ENCODE results near the gene ARF3. TPM values are rescaled to one million over a fixed set of nuclear protein-coding genes. Genes with fewer than 3 reads are reported as not detected.

ARF3 gene
- total and polyA plus RNA-seq, 2 donors (not counting 1 experiment from before 2014, with no cell fraction given): 31.7 to 77.5 TPM

DNA sequence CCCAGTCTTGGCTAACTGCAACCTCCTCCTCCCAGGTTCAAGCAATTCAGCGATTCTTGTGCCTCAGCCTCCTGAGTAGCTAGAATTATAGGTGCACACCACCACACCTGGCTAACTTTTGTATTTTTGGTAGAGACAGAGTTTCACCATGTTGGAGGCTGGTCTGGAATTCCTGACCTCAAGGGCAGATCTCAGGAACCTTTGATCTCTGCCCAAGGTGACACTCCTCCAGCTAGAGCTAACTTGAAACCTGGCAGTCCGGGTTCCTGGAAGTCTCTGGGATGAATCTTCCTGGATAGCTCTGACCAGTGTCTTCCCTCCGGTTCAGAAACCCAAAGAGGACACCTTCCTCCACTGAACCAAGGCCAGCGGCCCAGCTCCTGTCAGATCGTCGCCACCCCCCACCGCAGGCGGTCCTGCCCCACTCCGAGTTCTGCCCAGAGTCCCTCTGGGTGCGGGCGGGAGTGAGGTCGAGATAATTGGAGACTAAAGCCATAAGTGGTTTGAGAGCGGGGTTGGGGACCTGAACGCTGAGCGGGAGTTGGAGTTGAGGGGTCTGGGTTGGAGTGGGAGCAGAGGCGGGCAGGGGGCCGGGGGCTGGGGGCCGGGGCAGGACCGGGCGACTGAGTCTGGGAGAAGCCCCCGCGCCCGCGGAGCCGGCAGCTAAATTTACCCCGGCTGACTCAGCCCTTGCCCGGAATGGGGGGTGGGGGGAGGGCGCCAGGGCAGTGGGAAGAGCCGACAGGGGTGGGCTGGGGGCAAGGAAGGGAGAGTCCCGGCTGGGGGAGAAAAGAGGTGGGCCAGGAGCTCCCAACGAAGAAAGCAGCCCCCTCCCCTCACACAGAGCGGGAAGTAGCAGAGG is 37.2 kb upstream of the ARF3 start:
- no peak overlapping the region for H3K9ac ChIP-seq (ENCODE audit: low read length)
- peak overlapping the region; percentile 60 for H3K4me2 ChIP-seq (replicated peaks; ENCODE audit: low read depth, low read length, poor library complexity, severe bottlenecking)
- WGBS (ENCODE audit: insufficient coverage): 52% methylated on average over 8 of the region's 32 CpGs
- H3K36me3 ChIP-seq (replicated peaks in 1 of 2; ENCODE audit: control extremely low read depth in 1 of 2, control insufficient read depth in 1 of 2, extremely low read depth in 1 of 2, insufficient read depth in 2 of 2, low read length in 1 of 2): no peaks in the 10 kb centered on the region
- ChIA-PET POLR2A (interaction anchor here (0.6 kb wide), 1 partner anchor 25 kb away, joined by 4 read pairs; no protein-coding TSS in a partner anchor), CTCF (interaction anchor here (0.9 to 6.7 kb wide), 13 partner anchors 11 to 166 kb away, joined by 3 to 61 read pairs (median 3); partner anchors contain the start of genes ARF3, DDX23, FKBP11 and PRKAG1)
- peaks cover 0 to 4% (median 0%) of the 10 kb centered on the region in 3 donors for H3K9me3 ChIP-seq (ENCODE audit: control extremely low read depth in 1 of 3, control insufficient read depth in 2 of 3, insufficient read depth in 1 of 3, low read length in 2 of 3)
- ATAC-seq (ENCODE audit: low read depth) (no peak), DNase-seq (no peak)
- H4K20me1 ChIP-seq (ENCODE audit: control insufficient read depth, insufficient read depth, low read length, poor library complexity, severe bottlenecking): no peaks in the 10 kb centered on the region
- H3K27me3 ChIP-seq (replicated peaks in 1 of 4; ENCODE audit: control extremely low read depth in 1 of 4, control insufficient read depth in 3 of 4, insufficient read depth in 4 of 4, low read length in 3 of 4): peaks cover 0 to 67% (median 30%) of the 10 kb centered on the region in 4 experiments
- no peaks in the 10 kb centered on the region for H3K9me3 Mint-ChIP-seq (ENCODE audit: insufficient read depth)
- H3K4me3 ChIP-seq (ENCODE audit: control extremely low read depth in 1 of 5, extremely low read depth in 1 of 5, insufficient read depth in 1 of 5, low read depth in 2 of 5, low read length in 4 of 5): no peak overlapping the region
- TF ChIP-seq EZH2 (IDR thresholded peaks at IDR 0.05; ENCODE audit: borderline replicate concordance, insufficient read depth, low read depth, low read length, poor library complexity, severe bottlenecking): no peak
- TF ChIP-seq, protein P1, sequence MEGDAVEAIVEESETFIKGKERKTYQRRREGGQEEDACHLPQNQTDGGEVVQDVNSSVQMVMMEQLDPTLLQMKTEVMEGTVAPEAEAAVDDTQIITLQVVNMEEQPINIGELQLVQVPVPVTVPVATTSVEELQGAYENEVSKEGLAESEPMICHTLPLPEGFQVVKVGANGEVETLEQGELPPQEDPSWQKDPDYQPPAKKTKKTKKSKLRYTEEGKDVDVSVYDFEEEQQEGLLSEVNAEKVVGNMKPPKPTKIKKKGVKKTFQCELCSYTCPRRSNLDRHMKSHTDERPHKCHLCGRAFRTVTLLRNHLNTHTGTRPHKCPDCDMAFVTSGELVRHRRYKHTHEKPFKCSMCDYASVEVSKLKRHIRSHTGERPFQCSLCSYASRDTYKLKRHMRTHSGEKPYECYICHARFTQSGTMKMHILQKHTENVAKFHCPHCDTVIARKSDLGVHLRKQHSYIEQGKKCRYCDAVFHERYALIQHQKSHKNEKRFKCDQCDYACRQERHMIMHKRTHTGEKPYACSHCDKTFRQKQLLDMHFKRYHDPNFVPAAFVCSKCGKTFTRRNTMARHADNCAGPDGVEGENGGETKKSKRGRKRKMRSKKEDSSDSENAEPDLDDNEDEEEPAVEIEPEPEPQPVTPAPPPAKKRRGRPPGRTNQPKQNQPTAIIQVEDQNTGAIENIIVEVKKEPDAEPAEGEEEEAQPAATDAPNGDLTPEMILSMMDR (IDR thresholded peaks at IDR 0.05): no peak
- no peaks in the 10 kb centered on the region for H3K79me2 ChIP-seq (ENCODE audit: control insufficient read depth, insufficient read depth, low read length)
- peaks cover 34% of the 10 kb centered on the region for H3K27me3 Mint-ChIP-seq
- no peak overlapping the region for H3K4me3 Mint-ChIP-seq
- peaks cover 32% of the 10 kb centered on the region for H3K4me1 Mint-ChIP-seq
- intact Hi-C loops (cut with micrococcal nuclease): loop anchor here (2.0 to 5.0 kb wide), 4 partner anchors 14 to 748 kb away; partner anchors contain the start of genes DDX23 and TMBIM6
- H3K4me1 ChIP-seq (ENCODE audit: control insufficient read depth in 2 of 2, insufficient read depth in 2 of 2, low read length in 2 of 2): peaks cover 29 to 36% of the 10 kb centered on the region in 2 donors
- no peak overlapping the region for H2AFZ ChIP-seq (ENCODE audit: insufficient read depth, low read depth, low read length, poor library complexity, severe bottlenecking)
- H3K27ac Mint-ChIP-seq: no peak overlapping the region
- H3K27ac ChIP-seq (ENCODE audit: low read length in 2 of 2): no peak overlapping the region
